ENCODE measurements around the gene IL2RA. TPM values are rescaled to one million over a fixed set of nuclear protein-coding genes. Genes with fewer than 3 reads are reported as not detected.

IL2RA gene
- total and polyA plus RNA-seq, 9 of the 15 experiments (the other 6 are each of a cell fraction or from before 2014, with no cell fraction given), result 0.95 TPM; not detected in 8

- H3K9me3 ChIP-seq (replicated peaks; ENCODE audit: control insufficient read depth, insufficient read depth, low read depth, low read length), result no peaks in the 10 kb centered on the region
- H2AFZ ChIP-seq (ENCODE audit: low read depth, low read length), result no peak overlapping the region
- no peak overlapping the region for H3K27ac ChIP-seq (ENCODE audit: extremely low read depth, low read depth, low read length)
- no TSS peak for BruUV-seq (replicated peaks)
- no peaks in the 10 kb centered on the region for H3K9me1 ChIP-seq (ENCODE audit: control insufficient read depth, insufficient read depth, low read length)
- WGBS (ENCODE audit: insufficient coverage, low coverage, missing lambda C conversion rate), result 97% methylated on average over 8 of the region's 8 CpGs
- no peak for DNase-seq (ENCODE audit: extremely low read depth in 1 of 4, low spot score in 3 of 4)
- H3K9ac ChIP-seq (ENCODE audit: insufficient read depth in 1 of 2, low read depth in 2 of 2, low read length in 2 of 2), result no peak overlapping the region
- no peak overlapping the region for H3K4me2 ChIP-seq (ENCODE audit: insufficient read depth, low read length)
- POLR2A ChIA-PET, result interaction anchor here (0.6 to 1.0 kb wide), 2 partner anchors 274 to 300 kb away, joined by 3 read pairs; no protein-coding TSS in a partner anchor
- in situ Hi-C loops (cut with MboI) (loop anchor here (25.0 kb wide), 1 partner anchor 561 kb away; no protein-coding TSS in a partner anchor), intact Hi-C loops (cut with micrococcal nuclease) (no loop called here)
- peaks cover 62% of the 10 kb centered on the region for H3K79me2 ChIP-seq (ENCODE audit: control insufficient read depth, insufficient read depth, low read length)
- peaks cover 3% of the 10 kb centered on the region; the same call in 1 of the 2 replicates for H4K20me1 ChIP-seq (replicated peaks; ENCODE audit: control insufficient read depth, insufficient read depth, low read length)
- no peak for FAIRE-seq
- CTCF ChIA-PET (ENCODE audit: low intra/inter-chr PET ratio), result no interaction called here
- ATAC-seq, result no peak
- peaks cover 96% of the 10 kb centered on the region for H3K36me3 ChIP-seq (ENCODE audit: control insufficient read depth, insufficient read depth, low read length)
- TF ChIP-seq, protein P1, sequence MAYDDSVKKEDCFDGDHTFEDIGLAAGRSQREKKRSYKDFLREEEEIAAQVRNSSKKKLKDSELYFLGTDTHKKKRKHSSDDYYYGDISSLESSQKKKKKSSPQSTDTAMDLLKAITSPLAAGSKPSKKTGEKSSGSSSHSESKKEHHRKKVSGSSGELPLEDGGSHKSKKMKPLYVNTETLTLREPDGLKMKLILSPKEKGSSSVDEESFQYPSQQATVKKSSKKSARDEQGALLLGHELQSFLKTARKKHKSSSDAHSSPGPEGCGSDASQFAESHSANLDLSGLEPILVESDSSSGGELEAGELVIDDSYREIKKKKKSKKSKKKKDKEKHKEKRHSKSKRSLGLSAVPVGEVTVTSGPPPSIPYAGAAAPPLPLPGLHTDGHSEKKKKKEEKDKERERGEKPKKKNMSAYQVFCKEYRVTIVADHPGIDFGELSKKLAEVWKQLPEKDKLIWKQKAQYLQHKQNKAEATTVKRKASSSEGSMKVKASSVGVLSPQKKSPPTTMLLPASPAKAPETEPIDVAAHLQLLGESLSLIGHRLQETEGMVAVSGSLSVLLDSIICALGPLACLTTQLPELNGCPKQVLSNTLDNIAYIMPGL (CRISPR knock-in tag; IDR thresholded peaks at IDR 0.05), result no peak
- TF ChIP-seq CEBPG (CRISPR knock-in tag; IDR thresholded peaks at IDR 0.05) (no peak), CEBPG (tag; conservative IDR thresholded peaks at IDR 0.05 in 1 of 2, IDR thresholded peaks at IDR 0.05 in 1 of 2) (no peak)
- no peaks in the 10 kb centered on the region for H3K27me3 ChIP-seq (ENCODE audit: control insufficient read depth in 2 of 2, insufficient read depth in 2 of 2, low read length in 2 of 2)
- no peak overlapping the region for H3K4me3 ChIP-seq
- no peaks in the 10 kb centered on the region for H3K4me1 ChIP-seq (replicated peaks in 1 of 2; ENCODE audit: control insufficient read depth in 2 of 2, insufficient read depth in 2 of 2, low read length in 2 of 2)
These were observed 39.0 kb upstream of the IL2RA start for GRCh38 chr10:6101181-6101580.

DNA sequence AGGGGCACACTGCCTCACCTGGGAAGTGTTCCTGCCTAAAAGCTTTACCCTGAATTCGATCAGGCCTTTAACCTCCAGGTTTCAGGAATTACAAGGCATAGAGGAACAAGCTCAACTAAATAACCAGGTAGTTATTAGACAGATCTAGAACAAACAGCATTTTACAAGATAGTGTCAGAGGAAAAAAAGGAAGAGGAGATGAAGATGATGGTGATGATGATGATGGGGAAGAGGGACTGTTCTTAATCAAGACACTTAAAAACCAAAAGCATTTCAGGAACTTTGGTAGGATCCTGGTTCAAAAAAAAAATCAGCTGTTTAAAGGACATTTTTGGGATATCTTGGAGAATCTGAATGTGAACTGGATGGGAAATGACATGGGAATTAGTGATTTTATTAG is 38.2 kb upstream of the IL2RA start:
- DNase-seq (ENCODE audit: extremely low read depth in 1 of 4, low spot score in 3 of 4), result no peak
- H3K27me3 ChIP-seq (ENCODE audit: control insufficient read depth in 2 of 2, insufficient read depth in 2 of 2, low read length in 2 of 2), result no peaks in the 10 kb centered on the region
- no peaks in the 10 kb centered on the region; a peak in 1 of 5 replicates for H3K4me1 ChIP-seq (replicated peaks in 1 of 2; ENCODE audit: control insufficient read depth in 2 of 2, insufficient read depth in 2 of 2, low read length in 2 of 2)
- WGBS (ENCODE audit: insufficient coverage, low coverage, missing lambda C conversion rate), result 93% methylated on average over 1 of the region's 1 CpG
- H3K27ac ChIP-seq (ENCODE audit: extremely low read depth, low read depth, low read length), result no peak overlapping the region
- ChIA-PET CTCF (ENCODE audit: low intra/inter-chr PET ratio) (no interaction called here), POLR2A (interaction anchor here (0.6 kb wide), 2 partner anchors 96 to 273 kb away, joined by 3 read pairs; no protein-coding TSS in a partner anchor)
- peaks cover 12% of the 10 kb centered on the region for H4K20me1 ChIP-seq (replicated peaks; ENCODE audit: control insufficient read depth, insufficient read depth, low read length)
- H3K9me3 ChIP-seq (replicated peaks; ENCODE audit: control insufficient read depth, insufficient read depth, low read depth, low read length), result no peaks in the 10 kb centered on the region
- H3K36me3 ChIP-seq (ENCODE audit: control insufficient read depth, insufficient read depth, low read length), result peaks cover 96% of the 10 kb centered on the region
- no peaks in the 10 kb centered on the region for H3K9me1 ChIP-seq (ENCODE audit: control insufficient read depth, insufficient read depth, low read length)
- ATAC-seq, result no peak
- BruUV-seq (replicated peaks), result no TSS peak
- no peak for FAIRE-seq
- no peak overlapping the region for H3K9ac ChIP-seq (ENCODE audit: insufficient read depth in 1 of 2, low read depth in 2 of 2, low read length in 2 of 2)
- H3K79me2 ChIP-seq (ENCODE audit: control insufficient read depth, insufficient read depth, low read length), result peaks cover 70% of the 10 kb centered on the region
- no peak overlapping the region for H2AFZ ChIP-seq (ENCODE audit: low read depth, low read length)
- no peak overlapping the region for H3K4me3 ChIP-seq
- H3K4me2 ChIP-seq (ENCODE audit: insufficient read depth, low read length), result no peak overlapping the region
- in situ Hi-C loops (cut with MboI) (loop anchor here (25.0 kb wide), 1 partner anchor 562 kb away; no protein-coding TSS in a partner anchor), intact Hi-C loops (cut with micrococcal nuclease) (no loop called here)
- no peak for TF ChIP-seq BRD4 (IDR thresholded peaks at IDR 0.05)
- TF ChIP-seq KAT7 (CRISPR knock-in tag; IDR thresholded peaks at IDR 0.05; ENCODE audit: borderline replicate concordance), result no peak
- no peak for TF ChIP-seq KLF13 (tag; IDR thresholded peaks at IDR 0.05; ENCODE audit: borderline replicate concordance, low read depth)
